Glomerular visceral epithelial cell (primary cell): ENCODE data around the gene BACH1.
A peak's percentile ranks its signal among the peaks of the same experiment; 100 is the strongest.
"Not testable (repeated sequence)": the region's sequence is repeated elsewhere in the genome, so short reads cannot be mapped to it uniquely, and the experiment has no call there.

Experiments
- DNase-seq: peaks from one replicate; pipeline ENCODE4 v3.0.0-alpha.2; 2016; ENCODE audit errors: extremely low spot score

The BACH1 gene

DNA sequence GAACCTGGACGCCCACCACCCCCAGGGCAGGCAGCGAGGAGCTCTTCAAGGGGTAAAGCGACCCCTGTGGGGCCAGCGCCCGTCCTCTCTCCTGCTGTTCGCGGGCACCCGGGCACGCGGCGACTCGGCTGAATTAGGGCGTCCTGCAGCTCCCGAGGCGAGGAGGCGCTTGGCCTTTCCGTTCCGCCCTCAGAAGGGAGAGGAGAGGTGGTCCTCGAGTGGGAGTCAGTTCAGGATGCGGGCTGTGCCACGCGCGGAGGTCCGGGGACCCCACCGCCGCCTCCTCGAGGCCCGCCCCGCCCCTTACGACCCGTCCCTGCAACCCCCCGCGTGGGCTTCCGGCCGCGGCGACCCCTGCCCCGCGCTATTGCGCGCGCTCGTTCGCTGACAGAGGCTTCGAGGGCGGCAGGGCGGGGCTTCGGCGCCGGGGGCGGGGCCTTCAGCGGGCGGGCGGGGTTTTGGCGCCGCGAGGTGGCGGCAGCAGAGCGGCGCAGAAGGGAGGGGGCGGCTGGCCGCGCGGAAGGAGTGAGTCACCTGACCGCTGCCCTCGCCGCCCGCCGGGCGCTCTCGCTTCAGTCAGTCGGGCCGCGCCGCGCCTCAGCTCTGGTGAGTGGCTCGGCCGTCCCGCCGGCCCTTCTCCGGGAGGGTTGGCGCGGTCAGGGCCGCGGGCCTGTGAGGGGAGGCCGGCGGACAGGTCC is at the start of gene BACH1:
TSS of gene BACH1 (plus strand) at position 575 of the 698 bp plus-strand sequence. CDS start 22,359 bp downstream, outside the sequence.
- peak; percentile 92 for DNase-seq

DNA sequence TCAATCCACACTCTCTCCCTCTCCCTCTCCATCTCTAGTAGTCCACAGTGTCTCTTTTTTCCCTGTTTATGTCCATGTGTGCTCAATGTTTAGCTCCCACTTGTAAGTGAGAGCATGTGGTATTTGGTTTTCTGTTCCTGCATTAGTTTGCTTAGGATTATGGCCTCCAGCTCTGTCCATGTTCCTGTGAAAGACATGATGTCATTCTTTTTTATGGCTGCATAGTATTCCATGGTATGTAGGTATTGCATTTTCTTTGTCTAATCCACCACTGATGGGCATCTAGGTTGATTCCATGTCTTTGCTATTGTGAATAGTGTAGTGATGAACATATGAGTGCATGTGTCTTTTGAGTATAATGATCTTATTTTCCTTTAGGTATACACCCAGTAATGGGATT is 49.4 kb upstream of the BACH1 start:
- not testable (repeated sequence) for DNase-seq

DNA sequence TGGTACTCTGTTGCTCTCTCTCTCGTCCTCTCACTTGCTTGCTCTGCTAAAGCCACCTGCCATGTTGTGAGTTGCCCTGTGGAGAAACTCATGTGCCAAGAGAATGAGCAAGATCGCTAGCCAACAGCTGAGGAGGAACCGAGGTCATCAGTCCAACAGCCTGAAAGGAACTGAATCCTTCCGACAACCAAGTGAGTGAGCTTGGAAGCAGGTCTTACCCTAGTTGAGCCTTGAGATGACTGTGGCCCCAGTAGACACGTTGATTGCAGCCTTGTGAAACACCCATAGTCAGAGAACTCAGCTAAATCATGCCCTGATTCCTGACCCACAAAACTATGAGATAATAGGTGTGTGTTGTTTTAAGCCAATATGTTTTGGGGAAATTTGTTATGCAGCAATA is 48.1 kb upstream of the BACH1 start:
- no peak for DNase-seq

DNA sequence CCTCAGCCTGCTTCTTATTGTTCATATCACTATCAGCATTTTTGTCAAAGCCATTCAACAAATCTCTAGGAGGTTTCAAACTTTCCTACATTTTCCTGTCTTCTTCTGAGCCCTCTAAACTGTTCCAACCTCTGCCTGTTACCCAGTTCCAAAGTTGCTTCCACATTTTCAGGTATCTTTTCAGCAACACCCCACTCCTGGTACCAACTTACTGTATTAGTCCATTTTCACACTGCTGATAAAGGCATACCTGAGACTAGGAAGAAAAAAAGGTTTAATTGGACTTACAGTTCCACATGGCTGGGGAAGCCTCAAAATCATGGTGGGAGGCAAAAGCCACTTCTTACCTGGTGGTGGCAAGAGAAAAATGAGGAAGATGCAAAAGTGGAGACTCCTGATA is 44.9 kb upstream of the BACH1 start:
- not testable (repeated sequence) for DNase-seq

DNA sequence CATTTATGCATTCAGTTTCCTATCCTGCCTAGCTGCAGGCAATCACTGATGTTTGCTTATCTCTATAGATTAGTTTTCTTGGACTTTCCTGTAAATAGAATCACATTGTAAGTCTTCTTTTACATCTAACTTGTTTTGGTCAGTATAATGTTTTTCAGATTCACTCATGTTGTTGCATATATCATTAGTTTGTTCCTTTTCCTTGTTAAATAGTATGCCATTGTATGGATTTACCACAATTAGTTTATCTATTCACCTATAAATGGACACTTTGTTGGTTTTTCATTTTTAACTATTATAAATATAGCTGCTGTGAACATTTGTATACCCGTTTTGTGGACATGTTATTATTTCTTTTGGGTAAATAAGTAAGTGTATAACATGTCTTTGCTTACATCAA is 44.2 kb upstream of the BACH1 start:
- no peak for DNase-seq

DNA sequence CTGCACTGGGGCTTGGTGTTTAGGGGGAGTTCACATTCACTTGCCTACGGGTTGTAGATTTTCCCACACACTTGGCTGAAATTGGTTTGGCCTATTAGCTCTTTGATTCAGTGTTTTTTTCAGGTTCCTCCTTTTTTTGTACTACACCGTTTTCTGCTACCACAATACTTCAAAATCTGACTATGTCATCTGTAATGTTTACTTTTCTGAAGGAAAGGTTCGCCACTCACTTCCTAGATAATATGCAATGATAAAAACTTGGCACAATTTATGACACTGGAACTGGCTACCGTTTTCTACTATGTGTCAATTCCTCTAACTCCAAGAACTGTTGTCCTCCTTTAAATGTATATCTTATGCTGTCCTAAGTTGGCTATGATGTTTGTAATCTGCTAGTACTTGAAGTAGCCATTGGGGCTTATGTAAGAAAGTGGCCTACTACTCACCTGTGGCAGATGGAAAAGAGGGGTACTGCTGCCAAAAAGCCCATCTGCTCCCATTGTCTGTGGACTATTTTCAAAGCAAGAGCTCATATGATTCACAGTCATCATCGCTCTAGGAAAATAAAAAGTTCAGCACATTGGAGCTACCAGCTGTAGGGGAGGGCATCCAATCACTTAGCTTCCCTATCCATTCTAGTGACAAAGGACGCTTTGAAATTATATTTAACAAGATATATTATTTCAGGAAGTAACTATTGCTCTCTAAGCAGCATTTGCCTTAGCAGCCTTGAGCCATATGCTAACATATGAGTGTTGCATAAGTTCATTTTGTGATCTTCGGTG is 42.4 kb upstream of the BACH1 start:
- DNase-seq, result no peak

DNA sequence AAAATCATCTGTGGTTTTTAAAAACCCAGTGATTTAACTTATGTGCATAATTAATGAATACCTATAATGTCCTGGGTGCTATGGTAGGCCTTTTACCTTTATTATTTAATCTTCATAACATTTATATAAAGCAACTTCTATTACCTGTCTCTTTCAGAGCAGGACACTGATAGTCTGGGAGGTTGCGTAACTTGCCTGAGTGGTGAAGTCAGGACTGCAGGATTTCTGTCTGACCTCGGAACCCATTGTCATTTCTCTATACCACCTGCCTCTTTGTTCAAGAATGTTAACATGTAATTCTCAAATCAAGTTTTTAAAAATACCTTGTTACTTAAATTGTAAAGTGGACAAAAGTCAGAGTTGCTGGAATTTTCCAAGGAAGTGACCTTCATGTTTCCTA is 41.0 kb upstream of the BACH1 start:
- no peak for DNase-seq

DNA sequence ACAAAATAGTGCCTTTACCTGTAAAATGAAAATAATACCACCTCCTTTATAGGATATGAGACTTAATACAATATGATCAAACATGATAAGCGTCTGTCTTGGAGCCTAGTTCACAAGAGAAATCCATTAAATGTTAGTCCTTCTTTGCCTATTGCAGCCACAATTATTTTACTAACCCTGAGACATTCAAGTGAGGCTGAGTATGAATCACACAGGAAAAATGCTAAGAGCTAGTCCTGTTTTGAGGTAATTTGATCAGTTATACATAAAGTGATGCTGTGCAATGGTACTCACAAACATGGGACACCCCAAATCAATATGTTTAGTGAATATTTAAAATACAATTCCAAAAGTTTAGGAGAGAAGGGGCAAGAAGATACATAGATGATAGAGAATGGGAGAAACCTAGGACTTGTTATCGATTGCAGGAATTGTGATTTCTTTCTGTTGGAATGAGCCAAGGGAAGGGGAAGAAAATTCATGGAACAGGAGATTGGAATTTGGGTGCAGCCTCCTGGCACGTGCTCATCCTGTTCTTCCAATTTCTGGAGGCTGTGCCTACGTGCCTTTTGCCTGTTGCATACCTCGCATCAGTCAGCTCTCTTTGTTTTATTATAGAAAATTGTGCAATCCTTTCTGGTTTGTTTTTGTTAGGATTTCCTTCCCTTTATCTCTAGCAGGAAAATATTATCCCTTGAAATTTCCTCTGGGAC is 39.9 kb upstream of the BACH1 start:
- DNase-seq, result peak; percentile 47

DNA sequence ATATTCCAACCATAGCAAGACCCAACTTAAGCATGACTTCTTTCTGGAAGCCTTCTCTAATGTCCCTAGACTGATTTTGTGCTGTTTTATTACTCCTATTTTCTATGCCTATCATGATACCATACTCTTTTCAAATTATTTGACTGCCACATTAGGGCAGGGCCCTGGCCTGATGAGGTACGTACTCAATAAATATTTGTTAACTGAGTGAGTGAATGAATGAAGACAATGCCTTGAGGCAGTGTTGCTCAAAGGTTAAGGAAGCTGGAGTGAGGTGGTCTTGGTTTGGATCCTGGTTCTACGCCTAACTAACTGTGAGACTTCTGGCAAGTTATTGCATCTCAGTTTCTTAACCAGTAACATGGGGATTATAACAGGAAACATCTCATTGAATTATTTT is 38.3 kb upstream of the BACH1 start:
- DNase-seq, result no peak

DNA sequence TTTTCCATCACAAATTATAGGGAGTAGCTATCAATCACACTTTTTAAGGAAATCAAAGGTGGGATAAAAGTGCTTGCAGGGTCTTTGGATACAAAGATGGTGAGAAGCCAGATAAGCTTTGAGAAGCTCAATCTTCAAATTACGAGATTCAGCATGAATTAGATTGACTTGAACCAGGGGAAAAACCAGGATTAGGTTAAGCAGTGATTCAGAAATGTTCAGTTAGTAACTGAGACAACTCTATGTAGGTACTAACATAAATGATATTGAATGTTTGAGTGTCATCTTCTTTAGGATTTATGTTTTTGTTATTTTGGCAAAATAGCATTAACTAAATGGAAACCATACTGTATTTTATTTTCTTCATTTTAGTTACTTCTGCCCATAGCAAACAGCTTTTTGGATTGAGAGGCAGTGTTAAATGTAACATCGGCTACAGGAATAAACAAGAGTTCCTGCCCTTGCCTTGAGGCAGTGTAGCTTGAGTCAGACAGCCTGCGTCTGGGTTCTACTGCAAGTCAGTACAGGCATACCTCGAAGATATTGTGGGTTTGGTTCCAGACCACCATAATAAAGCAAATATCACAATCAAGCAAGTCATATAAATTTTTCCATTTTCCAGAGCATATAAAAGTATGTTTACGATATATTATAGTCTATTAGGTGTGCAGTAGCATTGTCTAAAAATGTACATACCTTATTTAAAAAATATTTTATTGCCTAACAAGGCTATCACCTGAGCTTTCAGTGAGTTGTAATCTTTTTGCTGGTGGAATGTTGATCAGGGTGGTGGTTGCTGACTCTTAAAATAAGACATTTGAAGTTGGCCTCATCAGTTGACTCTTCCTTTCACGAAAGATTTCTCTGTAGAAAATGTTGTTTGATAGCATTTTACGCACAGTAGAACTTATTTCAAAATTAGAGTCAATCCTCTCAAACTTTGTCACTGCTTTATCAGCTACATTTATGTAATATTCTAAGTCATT is 36.9 kb upstream of the BACH1 start:
- no peak for DNase-seq

DNA sequence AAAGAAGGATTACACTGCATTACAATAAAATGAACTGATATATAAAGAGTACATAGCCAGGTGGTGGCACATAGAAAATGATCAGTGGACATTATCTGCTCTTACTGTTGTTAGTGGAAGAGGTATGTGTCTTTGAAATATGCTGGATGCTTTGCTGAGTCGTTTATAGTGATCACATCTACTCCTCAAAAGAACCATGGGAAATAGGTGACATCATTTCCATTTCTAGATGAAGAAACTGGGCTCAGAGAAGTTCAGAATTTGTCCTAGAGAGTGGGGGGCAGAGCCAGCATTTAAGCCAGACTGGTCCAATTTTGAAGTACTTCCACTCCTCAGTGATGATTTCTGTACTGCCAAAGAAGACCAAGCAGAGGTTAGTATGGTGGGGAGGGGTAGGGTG is 34.0 kb upstream of the BACH1 start:
- DNase-seq, result no peak

DNA sequence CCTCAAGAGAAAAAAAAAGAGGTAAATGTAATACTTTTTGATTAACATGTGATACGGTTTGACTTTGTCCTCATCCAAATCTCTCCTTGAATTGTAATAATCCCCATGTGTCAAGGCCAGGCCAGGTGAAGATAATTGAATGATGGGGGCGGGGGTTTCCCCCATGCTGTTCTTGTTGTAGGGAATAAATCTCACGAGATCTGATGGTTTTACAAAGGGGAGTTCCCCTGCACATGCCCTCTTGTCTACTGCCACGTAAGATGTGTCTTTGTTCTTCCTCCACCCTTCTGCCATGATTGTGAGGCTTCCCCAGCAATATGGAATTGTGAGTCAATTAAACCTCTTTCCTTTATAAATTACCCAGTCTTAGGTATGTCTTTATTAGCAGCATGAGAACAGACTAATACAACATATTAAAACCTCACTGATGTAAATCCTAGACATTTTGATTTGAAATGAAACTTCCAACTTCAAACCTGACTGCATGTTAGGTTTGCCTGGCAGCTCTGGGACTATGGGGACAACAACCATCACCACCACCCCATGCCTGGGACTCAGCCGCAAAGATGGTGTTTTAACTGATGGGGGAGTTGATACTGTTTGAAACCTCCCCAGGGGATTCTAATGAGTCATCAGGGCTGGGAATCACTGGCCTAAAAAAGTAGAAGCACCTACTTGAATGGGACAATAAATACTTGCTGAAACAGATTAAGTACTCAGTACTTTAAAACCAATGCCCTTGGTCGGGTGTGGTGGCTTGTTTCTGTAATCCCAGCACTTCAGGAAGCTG is 32.8 kb upstream of the BACH1 start:
- no peak for DNase-seq

DNA sequence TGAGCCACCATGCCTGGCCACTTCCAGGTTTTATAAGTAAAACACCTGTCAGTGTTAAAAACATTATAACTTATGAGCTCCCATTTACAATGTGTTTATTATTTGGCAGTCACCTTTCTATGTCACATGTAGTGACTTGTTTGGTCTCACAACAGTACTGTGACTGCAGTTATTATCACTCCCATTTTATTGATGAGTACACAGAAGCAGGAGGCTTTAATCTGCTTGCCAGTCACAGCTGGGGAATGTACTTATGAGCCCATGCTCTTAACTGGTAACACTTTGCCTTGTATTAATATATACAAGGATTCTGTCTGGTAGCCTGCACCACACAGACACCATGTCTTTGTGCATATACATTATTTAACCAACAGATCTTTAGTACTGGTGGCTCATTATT is 31.1 kb upstream of the BACH1 start:
- DNase-seq, result no peak

DNA sequence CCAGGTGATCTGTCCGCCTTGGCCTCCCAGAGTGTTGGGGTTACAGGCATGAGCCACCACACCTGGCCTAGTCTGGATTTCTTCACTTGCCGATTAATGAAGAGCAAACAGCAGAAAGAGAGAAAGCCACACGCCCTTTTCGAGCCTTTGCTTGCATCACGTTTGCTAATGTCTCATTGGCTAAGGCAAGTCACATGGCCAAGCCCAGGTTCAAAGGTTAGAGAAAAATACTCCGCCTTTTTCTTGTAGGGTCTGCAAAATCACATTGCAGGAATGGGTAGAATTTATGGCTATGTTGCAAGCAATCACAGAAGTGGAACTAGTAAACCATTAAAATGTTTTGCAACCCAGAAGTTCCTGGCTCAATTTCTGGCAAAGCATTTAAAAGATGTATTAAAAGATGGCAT is 26.8 kb upstream of the BACH1 start:
- no peak for DNase-seq

DNA sequence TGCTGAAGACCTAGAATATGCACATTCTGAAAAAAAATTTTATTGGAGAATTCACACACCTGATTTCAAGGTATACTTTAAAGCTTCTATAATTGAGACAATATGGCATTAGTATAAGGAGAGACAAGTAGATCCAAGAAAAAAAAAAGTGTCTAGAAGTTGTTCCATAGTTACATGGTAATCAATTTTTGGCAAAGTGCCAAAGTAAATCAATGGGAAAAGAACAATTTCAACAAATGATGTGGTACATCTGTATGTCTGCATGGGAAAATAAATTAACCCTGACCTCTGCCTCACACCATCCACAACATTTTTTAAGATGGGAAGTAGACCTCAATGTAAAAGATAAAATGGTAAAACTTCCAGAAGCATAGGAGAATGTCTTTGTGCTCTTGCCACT is 21.3 kb upstream of the BACH1 start:
- DNase-seq, result no peak

DNA sequence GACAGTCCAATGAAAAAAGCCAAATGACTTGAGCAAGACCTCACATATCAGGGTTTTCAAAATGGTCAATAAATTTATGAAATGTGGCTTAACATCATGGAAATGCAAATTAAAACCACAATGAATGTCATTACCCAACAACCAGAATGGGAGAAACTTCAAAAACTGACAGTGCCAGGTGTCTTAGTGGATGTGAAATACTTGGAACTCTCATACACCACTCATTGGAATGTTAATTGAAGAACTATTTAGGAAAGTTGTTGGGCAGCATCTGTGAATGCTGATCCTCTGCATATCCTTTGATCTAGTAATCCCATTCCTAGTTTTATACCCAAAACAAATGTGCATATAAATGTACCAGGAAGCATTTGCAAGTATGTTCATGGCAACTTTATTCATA is 19.2 kb upstream of the BACH1 start:
- DNase-seq, result no peak

DNA sequence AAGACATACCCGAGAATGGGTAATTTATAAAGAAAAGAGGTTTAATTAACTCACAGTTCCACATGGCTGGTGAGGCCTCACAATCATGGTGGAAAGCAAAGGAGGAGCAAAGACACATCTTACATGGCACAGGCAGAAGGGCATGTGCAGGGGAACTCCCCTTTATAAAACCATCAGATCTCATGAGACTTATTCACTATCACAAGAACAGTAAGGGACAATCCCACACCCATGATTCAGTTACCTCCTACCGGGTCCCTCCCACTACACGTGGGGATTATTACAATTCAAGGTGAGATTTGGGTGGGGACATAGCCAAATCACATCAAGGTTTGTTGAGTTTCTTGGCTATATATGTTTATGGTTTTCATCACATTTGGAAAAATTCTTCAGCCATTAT is 16.9 kb upstream of the BACH1 start:
- not testable (repeated sequence) for DNase-seq

DNA sequence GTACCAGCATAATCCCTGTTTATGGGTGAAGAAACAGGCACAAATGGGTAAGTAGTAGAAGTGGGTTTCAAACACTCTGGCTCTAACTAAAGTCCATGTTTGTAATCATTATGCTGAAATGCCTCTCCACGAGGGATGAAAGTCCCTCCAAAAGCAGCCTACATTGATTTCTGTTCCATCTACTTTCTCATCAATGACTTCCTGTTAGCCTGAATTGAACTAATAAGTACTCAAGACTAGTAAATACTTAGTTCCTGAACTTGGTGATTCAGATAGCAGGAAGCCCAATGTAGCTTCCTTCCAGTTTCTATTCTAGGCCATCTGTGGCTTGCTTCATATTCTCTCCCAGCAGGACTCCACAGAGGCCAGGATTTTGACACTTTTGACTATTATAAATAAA is 11.3 kb upstream of the BACH1 start:
- DNase-seq, result no peak

DNA sequence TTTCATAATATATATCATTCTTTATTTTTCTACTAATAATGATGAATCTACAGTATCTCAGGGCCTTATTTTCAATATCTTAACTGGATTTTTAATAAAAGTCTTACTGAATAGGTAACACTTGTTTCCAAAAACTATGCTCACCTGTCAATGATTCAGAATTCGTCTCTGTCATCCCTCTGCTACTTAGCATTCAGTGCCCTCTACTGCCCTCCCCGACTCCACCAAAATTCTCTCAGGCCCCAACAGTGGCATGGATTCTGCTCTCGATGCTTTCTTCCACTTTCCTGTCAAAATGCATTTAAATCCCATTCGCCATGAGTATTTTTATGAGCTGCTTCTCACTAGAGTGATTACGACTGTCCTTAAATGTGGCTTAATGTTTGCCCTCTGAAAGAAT is 10.5 kb upstream of the BACH1 start:
- no peak for DNase-seq

DNA sequence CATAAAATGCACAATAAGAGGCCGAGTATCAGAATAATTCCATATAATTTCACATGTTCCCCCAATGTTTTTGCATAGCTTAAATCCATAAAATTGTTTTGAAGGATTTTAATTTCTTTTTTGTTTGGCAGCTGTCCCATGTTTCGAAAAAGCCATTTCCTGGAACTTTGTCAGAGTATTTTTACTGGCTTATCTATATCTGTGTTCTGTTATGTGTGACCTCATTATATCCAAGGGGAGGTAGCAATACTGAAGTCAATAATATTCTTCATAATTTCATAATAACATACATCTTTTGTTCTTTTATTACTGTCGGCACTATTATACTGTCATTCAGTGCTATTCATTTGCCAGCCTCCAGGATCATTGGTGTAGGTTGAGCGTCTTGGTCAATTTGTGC is 9.4 kb upstream of the BACH1 start:
- no peak for DNase-seq

DNA sequence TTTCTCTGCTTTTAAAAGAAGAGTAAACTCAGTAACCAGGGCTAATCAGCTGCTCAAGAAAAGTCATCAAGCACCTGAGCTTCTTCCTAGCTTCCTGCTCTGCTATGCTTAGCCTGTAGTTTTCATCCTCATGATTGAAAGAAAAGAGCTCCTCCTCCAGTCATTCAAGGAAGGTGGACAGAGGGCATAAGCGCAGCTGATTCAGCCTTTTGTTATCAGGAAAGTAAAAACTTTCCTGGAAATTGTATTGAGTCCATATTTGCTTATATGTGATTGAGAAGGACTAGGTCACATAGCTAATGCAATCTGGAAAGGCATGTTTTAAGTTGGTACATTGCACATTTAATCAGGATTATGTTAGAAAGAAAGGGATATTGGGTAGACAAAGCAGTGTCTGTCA is 8.5 kb upstream of the BACH1 start:
- DNase-seq, result no peak
